GM18502 (cell line): ENCODE measurements around the gene RIMS3.

Experiments used
- ATAC-seq: cut with Tn5 transposase; IDR thresholded peaks from one replicate; pipeline ENCODE4 v1.9.1; 2021; ENCODE audit warnings: mild to moderate bottlenecking; ENCODE audit not compliant: unreplicated experiment, poor library complexity

The RIMS3 gene

DNA sequence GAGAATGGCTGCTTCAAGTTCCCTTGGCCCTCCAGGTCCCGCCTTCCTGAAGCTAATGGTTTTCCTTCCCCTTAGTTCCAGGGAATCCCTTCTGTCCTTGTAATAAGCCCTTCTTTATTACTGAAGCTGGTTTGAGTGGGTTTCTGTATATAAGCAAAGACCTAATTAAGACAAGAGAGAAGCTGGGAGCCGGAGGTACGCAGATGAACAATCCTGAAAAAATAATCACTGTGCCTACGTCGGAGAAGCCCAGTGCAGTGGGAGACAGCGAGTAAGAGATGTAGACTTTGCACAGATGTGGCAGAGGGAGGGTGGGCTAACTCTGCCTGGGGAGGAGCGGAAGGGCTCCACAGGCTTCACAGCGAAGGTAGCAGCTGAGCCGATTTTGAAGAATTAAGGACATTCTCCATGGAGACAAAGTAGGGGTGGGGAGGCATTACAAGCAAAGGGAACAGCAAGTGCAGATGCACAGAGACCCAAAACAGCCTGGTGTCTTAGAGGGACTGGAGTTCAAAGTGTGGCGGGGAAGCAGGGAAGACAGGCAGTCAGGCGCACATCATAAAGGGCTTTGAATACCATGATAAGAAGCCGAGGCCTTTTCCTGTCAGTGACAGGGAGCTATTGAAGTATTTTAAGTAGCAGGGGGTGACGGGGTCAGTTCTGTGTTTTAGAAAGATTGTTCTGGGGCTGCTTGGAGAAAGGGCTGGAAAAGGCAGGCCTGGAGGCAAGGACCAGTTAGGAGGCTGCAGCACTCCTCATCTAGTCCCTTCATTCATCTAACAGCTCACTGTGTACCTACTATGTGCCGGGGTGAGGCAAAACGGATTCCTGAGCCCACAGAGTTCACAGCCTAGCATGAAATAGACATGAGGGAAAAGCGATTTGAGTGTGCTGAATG is 6.5 kb downstream of the RIMS3 start:
- ATAC-seq: no peak

DNA sequence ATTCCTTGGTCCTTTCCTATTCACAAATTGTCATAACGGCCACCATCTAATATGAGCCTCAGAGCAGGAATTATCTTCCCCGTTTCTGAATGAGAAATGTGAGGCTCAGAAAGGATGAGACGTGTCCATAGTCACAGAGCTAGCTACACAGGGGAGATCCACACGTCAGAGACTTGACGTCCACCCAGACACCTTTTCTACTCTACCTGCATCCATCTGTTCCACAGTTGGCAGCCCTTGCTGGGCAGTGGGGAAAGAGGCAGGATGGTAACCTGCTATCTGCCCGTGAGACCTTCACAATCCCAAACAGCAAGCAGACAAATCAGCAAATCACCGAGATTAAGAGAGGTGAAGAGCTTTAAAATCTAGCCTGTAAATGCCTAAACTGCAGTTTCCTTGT is 8.4 kb downstream of the RIMS3 start:
- ATAC-seq: no peak

DNA sequence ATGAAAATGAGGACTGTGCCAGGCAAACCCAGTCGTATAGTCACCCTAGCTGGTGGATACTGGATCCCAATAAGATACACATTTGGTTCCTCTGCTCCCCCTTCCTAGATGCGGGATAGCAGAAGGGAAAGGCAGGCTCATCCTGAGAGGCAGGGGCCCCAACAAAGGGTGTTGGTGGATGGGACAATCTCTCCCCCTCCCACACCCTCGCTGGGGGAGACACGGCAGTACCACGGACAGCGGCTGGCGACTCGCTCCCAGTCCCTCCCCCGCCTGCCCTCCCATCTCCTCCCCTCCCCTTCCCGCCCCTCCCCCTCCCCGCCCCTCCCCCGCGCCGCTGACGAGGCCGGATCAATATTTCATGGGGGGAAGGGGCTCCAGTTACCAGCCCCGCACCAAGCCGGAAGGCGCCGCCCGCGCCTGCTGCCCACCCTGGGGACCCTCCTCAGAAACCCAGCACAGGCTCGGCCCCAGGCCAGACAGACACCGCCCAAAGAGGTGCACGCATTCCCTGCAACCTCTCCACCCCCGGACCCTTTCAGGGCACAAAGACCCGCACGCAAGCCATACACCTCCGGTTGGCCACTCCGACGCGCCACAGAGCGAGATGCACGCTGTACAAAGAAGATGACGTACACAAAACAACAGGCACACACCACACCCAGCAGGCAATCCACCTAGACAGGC is 11.5 kb downstream of the RIMS3 start:
- ATAC-seq: no peak

GRCh38 chr1:40652979-40653378 is 12.5 kb downstream of the RIMS3 start:
- no peak for ATAC-seq

GRCh38 chr1:40652468-40652867 is 13.0 kb downstream of the RIMS3 start:
- no peak for ATAC-seq

DNA sequence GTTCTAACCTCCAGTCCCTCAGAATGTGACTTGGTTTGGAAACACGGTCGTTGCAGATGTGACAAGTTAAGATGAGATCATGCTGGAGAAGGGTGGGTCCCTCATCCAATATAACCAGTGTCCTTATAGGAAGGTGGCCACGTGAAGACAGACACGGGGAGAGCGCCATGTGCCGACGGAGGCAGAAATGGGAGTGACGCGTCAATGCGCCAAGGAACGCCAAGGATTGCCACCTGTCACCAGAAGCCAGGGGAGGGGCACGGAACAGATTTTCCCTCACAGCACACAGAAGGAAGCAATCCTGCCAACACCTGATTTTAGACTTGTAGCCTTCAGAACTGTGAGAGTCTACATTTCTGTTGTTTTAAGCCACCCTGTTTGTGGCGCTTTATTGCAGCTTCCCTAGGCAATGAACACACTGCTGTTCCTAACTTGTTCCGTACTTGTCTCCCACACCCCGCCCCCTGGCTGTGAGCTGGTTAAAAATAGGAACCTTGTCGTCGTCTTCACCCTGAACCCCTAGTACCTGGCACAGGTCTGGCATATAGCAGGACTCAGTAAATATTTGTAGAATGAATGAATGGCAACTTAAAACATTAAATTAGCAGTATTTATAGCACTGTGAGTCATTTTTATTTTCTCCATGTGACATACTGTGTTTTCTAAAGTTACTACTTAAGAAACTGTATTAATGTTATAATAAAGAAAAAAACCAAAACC is 14.2 kb downstream of the RIMS3 start:
- no peak for ATAC-seq

DNA sequence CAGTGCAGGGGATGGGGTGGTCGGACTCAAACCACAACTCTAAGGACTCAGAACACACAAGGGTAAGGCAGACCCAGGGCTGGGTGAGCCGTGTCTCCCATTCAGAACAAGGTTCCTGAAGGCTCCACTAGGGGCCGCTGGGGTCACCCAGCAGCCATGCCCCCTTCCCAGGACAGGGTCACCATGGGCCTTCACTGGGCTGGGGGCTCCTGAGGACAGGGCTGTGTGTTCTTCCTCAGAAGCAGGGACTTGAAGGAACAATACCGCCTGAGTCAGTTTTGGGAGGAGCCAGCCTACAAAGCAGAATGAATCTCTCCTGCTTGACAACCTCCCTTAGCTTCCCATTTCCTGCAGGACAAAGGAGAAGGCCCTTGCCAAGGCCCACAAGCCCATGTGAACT is 15.4 kb downstream of the RIMS3 start:
- no peak for ATAC-seq

DNA sequence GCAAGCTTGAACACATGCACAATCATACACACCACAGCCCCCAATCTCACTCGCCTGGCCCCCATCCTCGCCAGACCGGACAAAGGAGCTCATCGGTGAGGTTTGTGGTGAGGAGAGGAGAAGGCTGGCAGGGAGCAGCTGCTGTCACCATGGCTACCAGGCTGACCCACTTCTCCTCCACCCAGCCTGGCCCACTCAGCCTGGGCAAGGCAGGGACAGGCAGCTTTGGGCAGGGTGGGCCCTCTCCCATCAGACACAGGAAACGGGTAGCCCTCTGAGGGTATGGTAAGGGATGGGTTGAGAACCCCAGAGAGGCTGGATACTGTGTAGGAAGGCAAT is 15.9 kb downstream of the RIMS3 start:
- no peak for ATAC-seq

DNA sequence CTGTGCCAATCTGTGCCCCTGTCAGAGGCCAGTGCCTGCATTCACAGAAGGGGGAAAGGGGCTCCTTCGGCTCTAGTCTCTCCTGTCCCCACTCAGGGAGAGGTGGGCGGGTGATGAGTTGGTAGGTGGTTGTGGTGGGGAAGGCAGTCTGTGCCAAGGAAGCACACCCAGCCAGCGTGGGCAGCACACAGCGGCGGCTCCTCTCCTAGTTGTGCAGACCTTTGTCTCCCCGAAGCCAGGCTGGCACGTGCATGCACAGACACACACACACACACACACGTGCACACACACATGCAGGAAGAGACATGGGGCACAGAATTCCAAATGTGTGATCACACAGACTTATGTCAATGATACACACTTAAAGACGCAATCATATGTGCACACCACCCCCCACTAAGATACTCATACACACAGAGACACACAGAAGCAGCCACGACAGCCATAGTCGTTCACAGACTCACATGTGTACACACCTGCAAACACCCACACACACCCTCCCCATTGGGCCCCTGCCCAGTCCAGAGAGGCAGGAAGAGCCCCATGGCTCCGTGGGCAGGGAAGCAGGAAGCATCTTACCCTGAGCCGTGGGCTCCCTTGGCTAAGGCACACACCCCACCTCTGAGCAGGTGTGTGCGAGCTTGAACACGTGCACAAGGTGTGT is 16.4 kb downstream of the RIMS3 start:
- ATAC-seq: no peak

DNA sequence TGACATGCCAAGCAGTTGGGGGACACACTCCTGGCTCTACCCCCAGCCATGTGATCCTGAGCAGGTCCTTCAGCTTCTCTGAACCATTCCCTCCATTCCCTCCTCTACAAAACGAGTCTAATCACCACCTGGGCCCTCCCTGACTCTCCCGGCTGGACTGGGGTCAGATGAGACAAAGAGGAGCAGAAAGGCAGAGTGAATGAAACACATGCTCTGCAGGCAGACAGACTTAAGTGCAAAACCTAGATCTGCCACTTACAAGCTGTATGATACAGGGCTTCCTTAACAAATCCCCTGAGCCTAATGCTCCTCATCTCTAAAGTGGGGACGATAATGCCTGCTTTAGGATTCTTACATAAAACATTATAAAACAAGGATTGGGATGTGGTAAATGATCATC is 17.3 kb downstream of the RIMS3 start:
- no peak for ATAC-seq

GRCh38 chr1:40646315-40646714 is 19.2 kb downstream of the RIMS3 start:
- ATAC-seq: no peak

- ATAC-seq: no peak
These were observed 20.3 kb downstream of the RIMS3 start for GRCh38 chr1:40645118-40645680.

GRCh38 chr1:40641601-40642242 is 23.8 kb downstream of the RIMS3 start:
- no peak for ATAC-seq

GRCh38 chr1:40640314-40641076 is 25.0 kb downstream of the RIMS3 start:
- no peak for ATAC-seq

- no peak for ATAC-seq
These were observed 27.1 kb downstream of the RIMS3 start for GRCh38 chr1:40638097-40639036.

GRCh38 chr1:40637470-40638007 is 27.9 kb downstream of the RIMS3 start:
- no peak for ATAC-seq

DNA sequence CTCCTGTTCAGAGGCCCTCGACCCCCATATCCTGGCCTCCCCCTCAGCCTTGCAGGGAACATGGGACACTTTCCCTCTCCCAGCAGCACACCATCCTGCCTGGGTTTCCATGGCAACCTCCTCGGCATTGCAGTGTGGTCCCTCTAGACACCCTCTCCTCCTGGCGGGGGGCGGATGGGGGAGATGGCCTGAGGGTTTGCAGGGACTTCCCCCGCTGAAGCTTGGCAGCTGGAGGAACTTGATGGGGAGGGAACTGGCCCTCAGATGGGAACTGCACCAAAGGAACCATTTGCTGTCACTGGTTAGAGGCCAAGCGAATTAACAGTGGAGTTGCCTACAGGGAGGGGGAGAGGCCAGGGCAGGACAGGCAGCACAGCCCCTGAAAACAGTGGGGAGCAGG is 28.7 kb downstream of the RIMS3 start:
- ATAC-seq: no peak
